Measurements from ENCODE around the gene PLXNB2. TPM values are rescaled to one million over a fixed set of nuclear protein-coding genes. Genes with fewer than 3 reads are reported as not detected.

PLXNB2 gene
- total RNA-seq, 1 experiment from 2014 or later, result 227 TPM

DNA sequence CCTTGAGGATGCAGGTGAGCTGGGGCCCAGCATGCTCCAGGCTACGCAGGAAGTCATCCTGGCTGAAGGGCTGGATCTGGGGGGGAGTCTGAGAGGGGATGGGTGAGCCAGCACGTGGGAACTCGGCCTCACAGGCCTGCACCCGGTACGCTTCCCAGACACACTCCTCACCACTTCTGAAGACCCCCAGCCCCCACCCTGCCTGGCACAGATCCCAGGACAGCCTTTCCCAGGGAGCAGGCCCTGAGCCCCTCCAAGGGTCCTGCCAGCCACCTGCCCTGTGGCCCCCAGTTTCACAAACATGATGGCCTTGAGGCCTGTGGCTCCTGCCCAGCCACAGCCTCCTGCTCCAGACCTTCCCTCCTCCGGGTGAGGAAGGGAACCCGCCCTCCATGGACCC lies 5.6 kb upstream of the PLXNB2 start:
- H3K36me3 ChIP-seq (ENCODE audit: control insufficient read depth, insufficient read depth, low read length), result no peaks in the 10 kb centered on the region

DNA sequence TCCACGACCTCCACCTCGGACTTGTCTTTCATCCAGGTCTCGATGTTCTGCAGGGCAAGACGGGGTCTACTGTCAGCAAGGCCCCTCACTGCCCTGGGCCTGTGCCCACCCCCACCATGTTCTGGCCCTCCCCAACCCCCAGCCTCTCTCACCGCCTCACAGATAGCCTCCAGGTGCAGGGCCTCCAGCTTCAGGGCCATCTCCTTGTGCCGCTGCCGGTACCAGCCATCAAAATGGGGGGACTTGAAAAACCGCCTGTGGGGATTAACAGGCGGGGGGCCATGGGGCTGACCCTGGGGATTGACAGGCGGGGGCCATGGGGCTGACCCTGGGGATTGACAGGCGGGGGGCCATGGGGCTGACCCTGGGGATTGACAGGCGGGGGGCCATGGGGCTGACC lies 4.9 kb upstream of the PLXNB2 start:
- BruUV-seq (replicated peaks), result no TSS peak
- Histone ChIP-seq H3K4me1 (ENCODE audit: control insufficient read depth, insufficient read depth, low read length) (peaks cover 29% of the 10 kb centered on the region), H3K9me3 (ENCODE audit: control insufficient read depth, insufficient read depth, low read depth, low read length) (no peaks in the 10 kb centered on the region), H3K27ac (ENCODE audit: low read length) (no peak overlapping the region), H3K4me3 (ENCODE audit: low read depth in 2 of 2, low read length in 2 of 2) (no peak overlapping the region), H3K27me3 (ENCODE audit: control insufficient read depth, insufficient read depth, low read length) (no peaks in the 10 kb centered on the region), H3K36me3 (ENCODE audit: control insufficient read depth, insufficient read depth, low read length) (no peaks in the 10 kb centered on the region)
- ATAC-seq (no peak), DNase-seq (ENCODE audit: low read depth, low spot score) (no peak)
- ChIA-PET POLR2A (no interaction called here), CTCF (no interaction called here)
- intact Hi-C loops (cut with micrococcal nuclease; ENCODE audit: unreplicated experiment), result no loop called here
- TF ChIP-seq TCF7L2 (IDR thresholded peaks at IDR 0.05; ENCODE audit: low read depth, low read length) (no peak), POLR2AphosphoS5 (IDR thresholded peaks at IDR 0.05; ENCODE audit: low read depth, low read length) (no peak), REST (IDR thresholded peaks at IDR 0.05; ENCODE audit: insufficient read depth in 1 of 2, low read depth in 2 of 2, low read length in 1 of 2) (no peak), SIN3A (IDR thresholded peaks at IDR 0.05; ENCODE audit: borderline replicate concordance, insufficient read depth, low read depth, low read length) (no peak)
- TF ChIP-seq, protein P1, sequence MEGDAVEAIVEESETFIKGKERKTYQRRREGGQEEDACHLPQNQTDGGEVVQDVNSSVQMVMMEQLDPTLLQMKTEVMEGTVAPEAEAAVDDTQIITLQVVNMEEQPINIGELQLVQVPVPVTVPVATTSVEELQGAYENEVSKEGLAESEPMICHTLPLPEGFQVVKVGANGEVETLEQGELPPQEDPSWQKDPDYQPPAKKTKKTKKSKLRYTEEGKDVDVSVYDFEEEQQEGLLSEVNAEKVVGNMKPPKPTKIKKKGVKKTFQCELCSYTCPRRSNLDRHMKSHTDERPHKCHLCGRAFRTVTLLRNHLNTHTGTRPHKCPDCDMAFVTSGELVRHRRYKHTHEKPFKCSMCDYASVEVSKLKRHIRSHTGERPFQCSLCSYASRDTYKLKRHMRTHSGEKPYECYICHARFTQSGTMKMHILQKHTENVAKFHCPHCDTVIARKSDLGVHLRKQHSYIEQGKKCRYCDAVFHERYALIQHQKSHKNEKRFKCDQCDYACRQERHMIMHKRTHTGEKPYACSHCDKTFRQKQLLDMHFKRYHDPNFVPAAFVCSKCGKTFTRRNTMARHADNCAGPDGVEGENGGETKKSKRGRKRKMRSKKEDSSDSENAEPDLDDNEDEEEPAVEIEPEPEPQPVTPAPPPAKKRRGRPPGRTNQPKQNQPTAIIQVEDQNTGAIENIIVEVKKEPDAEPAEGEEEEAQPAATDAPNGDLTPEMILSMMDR (IDR thresholded peaks at IDR 0.05), result no peak
- in situ Hi-C loops (cut with HindIII; ENCODE audit: low pct_unique_long_range_greater_than_20kb, low sequenced_read_pairs), result no loop called here

More for the DNA sequence above, 5.6 kb upstream of the PLXNB2 start:
- no peaks in the 10 kb centered on the region for H3K27me3 ChIP-seq (ENCODE audit: control insufficient read depth, insufficient read depth, low read length)
- no peak for DNase-seq (ENCODE audit: low read depth, low spot score)
- H3K27ac ChIP-seq (ENCODE audit: low read length), result no peak overlapping the region
- no peaks in the 10 kb centered on the region for H3K9me3 ChIP-seq (ENCODE audit: control insufficient read depth, insufficient read depth, low read depth, low read length)
- intact Hi-C loops (cut with micrococcal nuclease; ENCODE audit: unreplicated experiment), result no loop called here
- in situ Hi-C loops (cut with HindIII; ENCODE audit: low pct_unique_long_range_greater_than_20kb, low sequenced_read_pairs), result no loop called here
- no peak overlapping the region for H3K4me3 ChIP-seq (ENCODE audit: low read depth in 2 of 2, low read length in 2 of 2)
- ATAC-seq, result no peak
- H3K4me1 ChIP-seq (ENCODE audit: control insufficient read depth, insufficient read depth, low read length), result peaks cover 27% of the 10 kb centered on the region
- no TSS peak for BruUV-seq (replicated peaks)
- CTCF ChIA-PET, result no interaction called here
- TF ChIP-seq REST (IDR thresholded peaks at IDR 0.05; ENCODE audit: insufficient read depth in 1 of 2, low read depth in 2 of 2, low read length in 1 of 2) (no peak), SIN3A (IDR thresholded peaks at IDR 0.05; ENCODE audit: borderline replicate concordance, insufficient read depth, low read depth, low read length) (no peak), TCF7L2 (IDR thresholded peaks at IDR 0.05; ENCODE audit: low read depth, low read length) (no peak), POLR2AphosphoS5 (IDR thresholded peaks at IDR 0.05; ENCODE audit: low read depth, low read length) (no peak)
- TF ChIP-seq, protein P1 (IDR thresholded peaks at IDR 0.05), result no peak
- POLR2A ChIA-PET, result no interaction called here

Data from Panc1 (cell line).